K562 (cell line): ENCODE measurements around the gene DLX2. TPM values are rescaled to one million over a fixed set of nuclear protein-coding genes. Genes with fewer than 3 reads are reported as not detected.

Experiments used
- DPF2 ChIP-seq: fragments of 450-650 bp; IDR thresholded peaks from 2 replicates; pipeline ENCODE4 v1.6.1; 2016
- NFRKB ChIP-seq: fragments of 450-650 bp; IDR thresholded peaks from 2 replicates; pipeline ENCODE4 v1.6.1; 2016; ENCODE audit warnings: low read depth
- RAD21 ChIP-seq, 2 experiments: fragments of 250-450 bp in 1 of 2; fragments of 450-650 bp in 1 of 2; sonication (Bioruptor Pico) in 1 of 2; formaldehyde crosslinking in 1 of 2; IDR thresholded peaks in 1 of 2; conservative IDR thresholded peaks in 1 of 2; 2 replicates each; pipeline versions ENCODE4 v1.4.0 to v1.8.0; 2020 to 2022; ENCODE audit warnings: mild to moderate bottlenecking in 2 of 2, moderate library complexity in 1 of 2
- SAP30 ChIP-seq: fragments of 200-600 bp; sonication (generic); IDR thresholded peaks from 2 replicates; pipeline ENCODE4 v1.6.1; 2012; ENCODE audit warnings: borderline replicate concordance, low read depth, mild to moderate bottlenecking, moderate library complexity, low read length, control low read depth, inconsistent platforms; ENCODE audit not compliant: insufficient read depth, poor library complexity, severe bottlenecking
- TEAD1 ChIP-seq, 2 experiments: fragments of 450-650 bp in 1 of 2; sonication (generic) in 1 of 2; formaldehyde crosslinking; IDR thresholded peaks; 2 replicates each; pipeline versions ENCODE4 v1.4.0 to v1.8.0; 2020 to 2022; ENCODE audit warnings: mild to moderate bottlenecking in 2 of 2, missing genetic modification reagents in 1 of 2
- ZNF232 ChIP-seq: sonication (generic); formaldehyde crosslinking; IDR thresholded peaks from 2 replicates; pipeline ENCODE4 v1.8.0; 2022; ENCODE audit warnings: mild to moderate bottlenecking, missing genetic modification reagents
- ZNF316 ChIP-seq: fragments of 450-650 bp; IDR thresholded peaks from 2 replicates; pipeline ENCODE4 v1.6.1; 2016
- ZNF77 ChIP-seq: fragments of 250-450 bp; sonication (Bioruptor Pico); IDR thresholded peaks from 2 replicates; pipeline ENCODE4 v1.5.0; 2020
- polyA plus RNA-seq, 8 experiments: library from polyadenylated mRNA; depleted of rRNA in 4 of 8; stranded (reverse) in 5 of 8; unstranded in 3 of 8; fragments of >200 nt; fragmentation: Nextera tagmentation in 2 of 8; fragmentation: Illumina TruSeq in 1 of 8; extraction: Ambion mirVana in 2 of 8; extraction: Trizol in 1 of 8; gene quantifications; 2 replicates each; pipeline versions ENCODE4 v1.2.1 to v1.2.3, GENCODE V29; 2011 to 2014; ENCODE audit warnings: inconsistent platforms in 1 of 8, missing spikeins in 1 of 8
- total RNA-seq, 7 experiments: library from RNA; depleted of rRNA in 6 of 7; stranded (reverse); fragments of >200 nt in 6 of 7; fragmentation: Illumina TruSeq in 2 of 7; extraction: Trizol in 2 of 7; gene quantifications; 2 replicates each; pipeline versions ENCODE4 v1.2.1 to v1.2.3, GENCODE V29; 2011 to 2021; ENCODE audit warnings: low replicate concordance in 1 of 7
- TF ChIP-seq, protein P1 (sequence below), 2 experiments: fragments of 450-650 bp; IDR thresholded peaks; 2 replicates each; pipeline ENCODE4 v1.6.1; 2016; ENCODE audit warnings: mild to moderate bottlenecking in 2 of 2, borderline replicate concordance in 1 of 2, low read depth in 1 of 2, moderate library complexity in 1 of 2
- TF ChIP-seq, protein P2 (sequence below), 3 experiments: IDR thresholded peaks in 2 of 3; conservative IDR thresholded peaks in 1 of 3; 2 replicates each; pipeline ENCODE4 v1.5.1; 2011 to 2012; ENCODE audit warnings: low read length in 3 of 3, mild to moderate bottlenecking in 3 of 3, control low read depth in 2 of 3, improper control_type of control experiment in 1 of 3, inconsistent platforms in 1 of 3, low read depth in 1 of 3, mixed read lengths in 1 of 3, moderate library complexity in 1 of 3; ENCODE audit not compliant: insufficient read depth in 2 of 3
- TF ChIP-seq, protein P3 (sequence below): fragments of 150-350 bp; IDR thresholded peaks from 2 replicates; pipeline ENCODE4 v1.6.1; 2014; ENCODE audit warnings: low read depth, mild to moderate bottlenecking, low read length, borderline replicate concordance

The DLX2 gene
- total and polyA plus RNA-seq, 9 of the 15 experiments (the other 6 are each of a cell fraction or from before 2014, with no cell fraction given) = 0.14 to 4.3 (median 0.86) TPM

DNA sequence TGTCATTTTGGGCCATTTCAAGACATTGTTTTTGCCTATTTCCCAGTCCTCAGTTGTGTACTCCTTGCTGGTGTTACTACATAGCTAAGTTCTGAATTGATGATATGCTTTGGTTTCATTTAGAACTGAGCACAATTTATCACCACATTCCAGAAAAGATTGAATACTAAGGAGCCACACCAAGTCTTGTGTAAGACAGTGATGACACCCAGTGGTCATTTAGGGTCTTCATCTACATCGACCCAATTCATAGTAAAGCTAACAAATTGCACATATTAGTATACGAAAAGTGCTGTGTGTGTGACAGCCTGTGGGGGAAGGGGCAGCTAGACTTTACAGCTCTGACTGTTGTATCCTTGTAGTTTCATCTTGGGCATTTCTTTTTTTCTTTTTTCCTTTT, 10.9 kb upstream of the DLX2 start (continued):
- TF ChIP-seq, protein P1, sequence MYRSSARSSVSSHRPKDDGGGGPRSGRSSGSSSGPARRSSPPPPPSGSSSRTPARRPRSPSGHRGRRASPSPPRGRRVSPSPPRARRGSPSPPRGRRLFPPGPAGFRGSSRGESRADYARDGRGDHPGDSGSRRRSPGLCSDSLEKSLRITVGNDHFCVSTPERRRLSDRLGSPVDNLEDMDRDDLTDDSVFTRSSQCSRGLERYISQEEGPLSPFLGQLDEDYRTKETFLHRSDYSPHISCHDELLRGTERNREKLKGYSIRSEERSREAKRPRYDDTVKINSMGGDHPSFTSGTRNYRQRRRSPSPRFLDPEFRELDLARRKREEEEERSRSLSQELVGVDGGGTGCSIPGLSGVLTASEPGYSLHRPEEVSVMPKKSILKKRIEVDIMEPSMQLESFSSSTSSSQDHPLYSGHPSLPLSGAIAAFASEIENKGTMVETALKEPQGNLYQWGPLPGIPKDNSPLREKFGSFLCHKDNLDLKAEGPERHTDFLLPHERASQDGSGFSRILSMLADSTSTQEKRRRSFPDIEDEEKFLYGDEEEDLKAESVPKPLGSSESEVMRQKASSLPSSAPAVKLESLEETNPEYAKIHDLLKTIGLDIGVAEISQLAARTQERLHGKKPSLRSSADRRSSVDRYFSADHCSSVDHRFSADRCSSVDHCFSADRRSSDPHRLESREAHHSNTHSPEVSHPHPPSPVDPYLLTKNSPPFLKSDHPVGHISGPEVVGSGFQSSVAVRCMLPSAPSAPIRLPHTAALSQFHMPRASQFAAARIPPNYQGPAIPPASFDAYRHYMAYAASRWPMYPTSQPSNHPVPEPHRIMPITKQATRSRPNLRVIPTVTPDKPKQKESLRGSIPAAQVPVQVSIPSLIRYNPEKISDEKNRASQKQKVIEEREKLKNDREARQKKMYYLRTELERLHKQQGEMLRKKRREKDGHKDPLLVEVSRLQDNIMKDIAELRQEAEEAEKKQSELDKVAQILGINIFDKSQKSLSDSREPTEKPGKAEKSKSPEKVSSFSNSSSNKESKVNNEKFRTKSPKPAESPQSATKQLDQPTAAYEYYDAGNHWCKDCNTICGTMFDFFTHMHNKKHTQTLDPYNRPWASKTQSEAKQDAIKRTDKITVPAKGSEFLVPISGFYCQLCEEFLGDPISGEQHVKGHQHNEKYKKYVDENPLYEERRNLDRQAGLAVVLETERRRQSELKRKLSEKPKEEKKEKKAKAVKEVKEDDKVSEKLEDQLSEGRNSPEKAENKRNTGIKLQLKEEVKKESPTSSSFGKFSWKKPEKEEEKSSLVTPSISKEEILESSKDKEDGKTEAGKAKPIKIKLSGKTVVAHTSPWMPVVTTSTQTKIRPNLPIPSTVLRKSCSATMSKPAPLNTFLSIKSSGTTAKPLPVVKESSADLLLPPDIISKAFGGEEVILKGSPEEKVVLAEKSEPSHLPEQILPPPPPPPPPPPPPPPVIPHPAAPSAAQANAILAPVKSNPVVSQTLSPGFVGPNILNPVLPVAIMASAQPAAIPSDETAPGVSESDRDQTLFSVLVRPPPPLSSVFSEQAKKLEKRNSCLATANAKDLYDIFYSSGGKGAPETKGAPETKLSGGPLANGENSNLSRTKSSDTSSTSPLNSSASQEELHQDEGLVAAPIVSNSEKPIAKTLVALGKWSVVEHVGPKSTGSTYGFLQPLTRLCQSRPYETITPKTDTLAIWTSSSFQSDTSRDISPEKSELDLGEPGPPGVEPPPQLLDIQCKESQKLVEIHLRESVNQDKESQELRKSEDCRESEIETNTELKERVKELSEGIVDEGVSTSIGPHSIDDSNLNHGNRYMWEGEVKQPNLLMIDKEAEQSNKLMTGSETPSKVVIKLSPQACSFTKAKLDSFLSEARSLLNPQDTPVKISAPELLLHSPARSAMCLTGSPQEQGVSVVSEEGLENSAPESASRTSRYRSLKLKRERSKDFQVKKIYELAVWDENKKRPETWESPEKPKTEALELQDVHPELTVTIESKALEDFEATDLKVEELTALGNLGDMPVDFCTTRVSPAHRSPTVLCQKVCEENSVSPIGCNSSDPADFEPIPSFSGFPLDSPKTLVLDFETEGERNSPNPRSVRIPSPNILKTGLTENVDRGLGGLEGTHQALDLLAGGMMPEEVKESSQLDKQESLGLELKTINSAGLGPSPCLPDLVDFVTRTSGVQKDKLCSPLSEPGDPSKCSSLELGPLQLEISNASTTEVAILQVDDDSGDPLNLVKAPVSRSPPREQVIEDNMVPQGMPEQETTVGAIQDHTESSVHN (IDR thresholded peaks at IDR 0.05; ENCODE audit: borderline replicate concordance in 1 of 2, low read depth in 1 of 2) = no peak
- TF ChIP-seq SAP30 (no peak), NFRKB (no peak), ZNF232 (CRISPR knock-in tag) (no peak), ZNF316 (no peak), DPF2 (no peak), ZNF77 (CRISPR knock-in tag) (no peak), TEAD1 (CRISPR knock-in tag; IDR thresholded peaks at IDR 0.05) (peak in 1 of 2 experiments; percentile 62; a peak in 2 of 4 replicates), RAD21 (CRISPR knock-in tag; conservative IDR thresholded peaks at IDR 0.05 in 1 of 2, IDR thresholded peaks at IDR 0.05 in 1 of 2) (peak; percentile 85 to 97)
- TF ChIP-seq, protein P2, sequence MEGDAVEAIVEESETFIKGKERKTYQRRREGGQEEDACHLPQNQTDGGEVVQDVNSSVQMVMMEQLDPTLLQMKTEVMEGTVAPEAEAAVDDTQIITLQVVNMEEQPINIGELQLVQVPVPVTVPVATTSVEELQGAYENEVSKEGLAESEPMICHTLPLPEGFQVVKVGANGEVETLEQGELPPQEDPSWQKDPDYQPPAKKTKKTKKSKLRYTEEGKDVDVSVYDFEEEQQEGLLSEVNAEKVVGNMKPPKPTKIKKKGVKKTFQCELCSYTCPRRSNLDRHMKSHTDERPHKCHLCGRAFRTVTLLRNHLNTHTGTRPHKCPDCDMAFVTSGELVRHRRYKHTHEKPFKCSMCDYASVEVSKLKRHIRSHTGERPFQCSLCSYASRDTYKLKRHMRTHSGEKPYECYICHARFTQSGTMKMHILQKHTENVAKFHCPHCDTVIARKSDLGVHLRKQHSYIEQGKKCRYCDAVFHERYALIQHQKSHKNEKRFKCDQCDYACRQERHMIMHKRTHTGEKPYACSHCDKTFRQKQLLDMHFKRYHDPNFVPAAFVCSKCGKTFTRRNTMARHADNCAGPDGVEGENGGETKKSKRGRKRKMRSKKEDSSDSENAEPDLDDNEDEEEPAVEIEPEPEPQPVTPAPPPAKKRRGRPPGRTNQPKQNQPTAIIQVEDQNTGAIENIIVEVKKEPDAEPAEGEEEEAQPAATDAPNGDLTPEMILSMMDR (IDR thresholded peaks at IDR 0.05 in 2 of 3, conservative IDR thresholded peaks at IDR 0.05 in 1 of 3; ENCODE audit: insufficient read depth in 2 of 3, low read depth in 1 of 3, low read length in 3 of 3) = peak; percentile 57 to 82 (median 73); a peak in 5 of 6 replicates
- TF ChIP-seq, protein P3, sequence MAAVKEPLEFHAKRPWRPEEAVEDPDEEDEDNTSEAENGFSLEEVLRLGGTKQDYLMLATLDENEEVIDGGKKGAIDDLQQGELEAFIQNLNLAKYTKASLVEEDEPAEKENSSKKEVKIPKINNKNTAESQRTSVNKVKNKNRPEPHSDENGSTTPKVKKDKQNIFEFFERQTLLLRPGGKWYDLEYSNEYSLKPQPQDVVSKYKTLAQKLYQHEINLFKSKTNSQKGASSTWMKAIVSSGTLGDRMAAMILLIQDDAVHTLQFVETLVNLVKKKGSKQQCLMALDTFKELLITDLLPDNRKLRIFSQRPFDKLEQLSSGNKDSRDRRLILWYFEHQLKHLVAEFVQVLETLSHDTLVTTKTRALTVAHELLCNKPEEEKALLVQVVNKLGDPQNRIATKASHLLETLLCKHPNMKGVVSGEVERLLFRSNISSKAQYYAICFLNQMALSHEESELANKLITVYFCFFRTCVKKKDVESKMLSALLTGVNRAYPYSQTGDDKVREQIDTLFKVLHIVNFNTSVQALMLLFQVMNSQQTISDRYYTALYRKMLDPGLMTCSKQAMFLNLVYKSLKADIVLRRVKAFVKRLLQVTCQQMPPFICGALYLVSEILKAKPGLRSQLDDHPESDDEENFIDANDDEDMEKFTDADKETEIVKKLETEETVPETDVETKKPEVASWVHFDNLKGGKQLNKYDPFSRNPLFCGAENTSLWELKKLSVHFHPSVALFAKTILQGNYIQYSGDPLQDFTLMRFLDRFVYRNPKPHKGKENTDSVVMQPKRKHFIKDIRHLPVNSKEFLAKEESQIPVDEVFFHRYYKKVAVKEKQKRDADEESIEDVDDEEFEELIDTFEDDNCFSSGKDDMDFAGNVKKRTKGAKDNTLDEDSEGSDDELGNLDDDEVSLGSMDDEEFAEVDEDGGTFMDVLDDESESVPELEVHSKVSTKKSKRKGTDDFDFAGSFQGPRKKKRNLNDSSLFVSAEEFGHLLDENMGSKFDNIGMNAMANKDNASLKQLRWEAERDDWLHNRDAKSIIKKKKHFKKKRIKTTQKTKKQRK = no peak
